Nephron (organoid): ENCODE results near the gene FLII.

Experiments used
- H3K27ac Mint-ChIP-seq, 3 experiments: 2 replicates each; pipeline ENCODE4 v1.8.0; 2020; ENCODE audit warnings: mixed read lengths in 3 of 3, mild to moderate bottlenecking in 2 of 3, moderate library complexity in 1 of 3
- H3K27me3 Mint-ChIP-seq: 2 replicates; pipeline ENCODE4 v1.8.0; 2021; ENCODE audit warnings: low read depth, mild to moderate bottlenecking, moderate library complexity, mixed read lengths
- H3K36me3 Mint-ChIP-seq: 2 replicates; pipeline ENCODE4 v1.8.0; 2020; ENCODE audit warnings: low read depth, mixed read lengths
- H3K4me1 Mint-ChIP-seq: 2 replicates; pipeline ENCODE4 v1.8.0; 2020; ENCODE audit warnings: mixed read lengths
- H3K4me3 Mint-ChIP-seq, 3 experiments: 2 replicates each; pipeline ENCODE4 v1.8.0; 2020; ENCODE audit warnings: mild to moderate bottlenecking in 3 of 3, mixed read lengths in 3 of 3, moderate library complexity in 2 of 3
- H3K9me3 Mint-ChIP-seq: 2 replicates; pipeline ENCODE4 v1.8.0; 2020; ENCODE audit warnings: mixed read lengths
- TF ChIP-seq, protein P1 (sequence below), 3 experiments: fragments of 200-600 bp; sonication (generic); IDR thresholded peaks; one replicate each; pipeline ENCODE4 v1.5.0; 2021; ENCODE audit warnings: antibody characterized with exemption in 3 of 3; ENCODE audit not compliant: unreplicated experiment in 3 of 3

The FLII gene

DNA sequence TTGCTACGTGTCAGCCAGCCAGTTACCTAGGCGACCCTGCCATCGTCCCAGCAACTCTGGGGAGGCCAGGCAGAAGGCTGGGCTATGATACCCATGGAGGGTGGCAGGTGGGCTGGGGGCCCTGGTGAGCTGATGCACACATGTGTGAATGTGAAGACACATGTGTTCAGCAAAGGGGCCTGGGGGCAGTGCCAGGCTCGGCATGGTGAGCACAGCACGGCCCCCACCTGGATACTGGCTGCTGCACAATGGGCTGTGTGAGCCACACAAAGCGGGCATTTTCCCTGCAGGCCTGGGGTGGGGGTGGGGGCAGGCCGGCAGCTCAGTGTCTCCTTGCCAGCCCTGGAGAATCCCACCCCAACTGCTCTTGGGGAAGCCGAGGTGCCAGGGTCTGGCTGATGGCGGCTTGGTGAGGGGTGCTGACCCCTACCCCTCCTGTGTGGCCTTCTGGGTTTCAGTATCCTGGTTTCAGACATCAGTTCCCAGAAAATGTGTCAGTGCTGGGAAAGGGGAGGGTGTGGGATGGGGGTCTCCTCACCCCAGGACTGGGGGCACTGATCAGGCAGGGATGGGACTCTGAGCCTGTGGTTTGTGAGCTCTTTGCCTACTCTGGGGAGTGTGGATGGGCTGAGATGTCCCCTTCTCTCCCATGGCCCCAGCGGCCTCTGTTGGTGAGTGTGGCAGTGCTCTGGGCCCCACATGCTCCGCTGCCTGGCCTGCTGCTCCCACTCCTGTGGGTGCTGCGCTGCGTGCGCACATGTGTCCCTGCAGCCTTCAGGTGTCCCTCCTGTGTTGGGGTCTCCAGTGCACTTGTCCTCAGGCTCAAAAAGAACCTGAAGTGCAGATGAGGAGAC is 28.0 kb downstream of the FLII start:
- TF ChIP-seq, protein P1, sequence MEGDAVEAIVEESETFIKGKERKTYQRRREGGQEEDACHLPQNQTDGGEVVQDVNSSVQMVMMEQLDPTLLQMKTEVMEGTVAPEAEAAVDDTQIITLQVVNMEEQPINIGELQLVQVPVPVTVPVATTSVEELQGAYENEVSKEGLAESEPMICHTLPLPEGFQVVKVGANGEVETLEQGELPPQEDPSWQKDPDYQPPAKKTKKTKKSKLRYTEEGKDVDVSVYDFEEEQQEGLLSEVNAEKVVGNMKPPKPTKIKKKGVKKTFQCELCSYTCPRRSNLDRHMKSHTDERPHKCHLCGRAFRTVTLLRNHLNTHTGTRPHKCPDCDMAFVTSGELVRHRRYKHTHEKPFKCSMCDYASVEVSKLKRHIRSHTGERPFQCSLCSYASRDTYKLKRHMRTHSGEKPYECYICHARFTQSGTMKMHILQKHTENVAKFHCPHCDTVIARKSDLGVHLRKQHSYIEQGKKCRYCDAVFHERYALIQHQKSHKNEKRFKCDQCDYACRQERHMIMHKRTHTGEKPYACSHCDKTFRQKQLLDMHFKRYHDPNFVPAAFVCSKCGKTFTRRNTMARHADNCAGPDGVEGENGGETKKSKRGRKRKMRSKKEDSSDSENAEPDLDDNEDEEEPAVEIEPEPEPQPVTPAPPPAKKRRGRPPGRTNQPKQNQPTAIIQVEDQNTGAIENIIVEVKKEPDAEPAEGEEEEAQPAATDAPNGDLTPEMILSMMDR (IDR thresholded peaks at IDR 0.05; ENCODE audit: unreplicated experiment in 3 of 3), result no peak
- Mint-ChIP-seq H3K27ac (no peak overlapping the region), H3K9me3 (no peaks in the 10 kb centered on the region), H3K4me3 (no peak overlapping the region), H3K4me1 (peaks cover 26% of the 10 kb centered on the region), H3K27me3 (no peaks in the 10 kb centered on the region), H3K36me3 (peaks cover 4% of the 10 kb centered on the region)

- Mint-ChIP-seq H3K4me3 (no peak overlapping the region), H3K9me3 (no peaks in the 10 kb centered on the region), H3K27ac (no peak overlapping the region), H3K27me3 (no peaks in the 10 kb centered on the region), H3K36me3 (peaks cover 1% of the 10 kb centered on the region), H3K4me1 (peaks cover 29% of the 10 kb centered on the region)
- TF ChIP-seq, protein P1 (IDR thresholded peaks at IDR 0.05; ENCODE audit: unreplicated experiment in 3 of 3), result no peak
Observed at GRCh38 chr17:18229771-18230170, 28.8 kb downstream of the FLII start.

GRCh38 chr17:18229254-18229653 is 29.3 kb downstream of the FLII start:
- Mint-ChIP-seq H3K4me1 (peaks cover 31% of the 10 kb centered on the region), H3K27me3 (no peaks in the 10 kb centered on the region), H3K36me3 (no peaks in the 10 kb centered on the region), H3K4me3 (peak overlapping the region in 1 of 3 experiments; percentile 53), H3K9me3 (no peaks in the 10 kb centered on the region), H3K27ac (no peak overlapping the region)
- TF ChIP-seq, protein P1 (IDR thresholded peaks at IDR 0.05; ENCODE audit: unreplicated experiment in 3 of 3), result no peak

DNA sequence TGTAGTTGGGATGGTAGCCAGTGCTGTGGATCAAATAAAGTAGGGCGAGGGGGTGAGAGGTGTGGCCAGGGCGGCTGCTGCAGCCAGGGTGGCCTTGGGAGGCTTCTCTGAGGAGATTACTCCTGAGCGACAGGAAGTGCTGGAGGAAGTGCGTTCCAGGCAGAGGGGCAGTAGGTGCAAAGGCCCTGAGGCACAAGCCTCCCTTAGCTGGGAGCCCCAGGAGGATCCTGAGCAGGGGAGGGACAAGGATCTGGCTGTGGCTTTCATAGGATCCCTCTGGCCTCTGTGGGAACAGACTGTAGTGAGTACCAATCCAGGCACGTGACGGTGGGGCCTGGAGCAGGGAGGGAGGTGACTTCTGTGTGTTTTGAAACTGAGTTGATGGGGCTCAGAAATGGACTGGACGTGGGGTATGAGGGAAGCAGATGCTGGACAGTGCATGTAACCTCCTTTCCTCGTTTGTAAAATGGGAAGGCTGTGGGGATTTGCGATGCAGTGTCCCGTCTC is 30.3 kb downstream of the FLII start:
- TF ChIP-seq, protein P1 (IDR thresholded peaks at IDR 0.05; ENCODE audit: unreplicated experiment in 3 of 3), result no peak
- Mint-ChIP-seq H3K9me3 (no peaks in the 10 kb centered on the region), H3K36me3 (no peaks in the 10 kb centered on the region), H3K27me3 (no peaks in the 10 kb centered on the region), H3K4me3 (peak overlapping the region; percentile 43 to 71 (median 57)), H3K4me1 (peaks cover 31% of the 10 kb centered on the region), H3K27ac (peak overlapping the region in 2 of 3 experiments; percentile 23 to 92)

DNA sequence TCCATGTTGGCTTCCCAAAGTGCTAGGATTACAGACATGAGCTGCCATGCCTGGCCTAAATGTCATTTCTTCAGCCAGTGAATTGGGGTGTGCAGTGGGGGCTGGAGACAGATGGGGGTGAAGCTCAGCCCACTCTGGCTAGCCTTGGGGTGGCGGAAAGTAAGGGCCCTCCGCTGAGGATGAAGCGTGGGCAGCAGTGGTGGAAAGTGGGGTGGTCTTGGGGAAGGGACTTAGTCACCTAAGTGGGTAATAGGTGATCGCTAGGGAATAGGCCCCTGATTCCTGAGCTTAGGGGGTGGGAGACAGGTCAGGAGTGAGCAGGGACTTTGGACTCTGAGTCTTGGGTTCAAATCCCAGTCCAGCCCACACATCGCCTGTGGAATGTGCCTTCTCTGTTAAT is 30.9 kb downstream of the FLII start:
- Mint-ChIP-seq H3K4me1 (peaks cover 31% of the 10 kb centered on the region), H3K27ac (peak overlapping the region in 2 of 3 experiments; percentile 27 to 92), H3K36me3 (no peaks in the 10 kb centered on the region), H3K9me3 (no peaks in the 10 kb centered on the region), H3K4me3 (peak overlapping the region; percentile 22 to 71 (median 43)), H3K27me3 (no peaks in the 10 kb centered on the region)
- TF ChIP-seq, protein P1 (IDR thresholded peaks at IDR 0.05; ENCODE audit: unreplicated experiment in 3 of 3), result no peak
